Measurements from ENCODE around the gene CALHM4. TPM values are rescaled to one million over a fixed set of nuclear protein-coding genes. Genes with fewer than 3 reads are reported as not detected.
"Not testable (repeated sequence)": the region's sequence is repeated elsewhere in the genome, so short reads cannot be mapped to it uniquely, and the experiment has no call there.

Gene CALHM4
- total and polyA plus RNA-seq, 2 experiments from 2014 or later: not detected

- not testable (repeated sequence) for DNase-seq (ENCODE audit: low spot score); H3K79me2 ChIP-seq (replicated peaks; ENCODE audit: insufficient read depth); H3K27ac ChIP-seq (ENCODE audit: low read depth); H3K4me1 Mint-ChIP-seq; H3K9me2 ChIP-seq (ENCODE audit: insufficient read depth); H3K4me1 ChIP-seq (ENCODE audit: insufficient read depth); H3K27me3 Mint-ChIP-seq (ENCODE audit: insufficient read depth, low read depth, poor library complexity); H2AFZ ChIP-seq; ATAC-seq; H3K36me3 ChIP-seq (ENCODE audit: insufficient read depth); H3F3A ChIP-seq (replicated peaks; ENCODE audit: low read depth); H3K4me3 ChIP-seq; H4K20me1 ChIP-seq (replicated peaks; ENCODE audit: insufficient read depth); H3K27me3 ChIP-seq (ENCODE audit: insufficient read depth); H3K4me2 ChIP-seq; H3K4me3 Mint-ChIP-seq; H3K27ac Mint-ChIP-seq
- Mint-ChIP-seq H3K9me3 (peaks cover 13% of the 10 kb centered on the region; the same call in 2 of the 3 replicates), H3K36me3 (ENCODE audit: low read depth) (peaks cover 18% of the 10 kb centered on the region)
Measured at GRCh38 chr6:116603916-116604315, 50.4 kb downstream of the CALHM4 start.

- H3K4me1 ChIP-seq (ENCODE audit: insufficient read depth); H3K4me3 Mint-ChIP-seq; H3K4me1 Mint-ChIP-seq; H3F3A ChIP-seq (replicated peaks; ENCODE audit: low read depth); H3K79me2 ChIP-seq (replicated peaks; ENCODE audit: insufficient read depth); H3K27me3 Mint-ChIP-seq (ENCODE audit: insufficient read depth, low read depth, poor library complexity); ATAC-seq; H3K4me2 ChIP-seq; H3K27ac ChIP-seq (ENCODE audit: low read depth); H3K36me3 ChIP-seq (ENCODE audit: insufficient read depth); H3K27me3 ChIP-seq (ENCODE audit: insufficient read depth); H4K20me1 ChIP-seq (replicated peaks; ENCODE audit: insufficient read depth); DNase-seq (ENCODE audit: low spot score); H3K27ac Mint-ChIP-seq; H3K4me3 ChIP-seq; H2AFZ ChIP-seq; H3K9me2 ChIP-seq (ENCODE audit: insufficient read depth): not testable (repeated sequence)
- Mint-ChIP-seq H3K36me3 (ENCODE audit: low read depth) (peaks cover 18% of the 10 kb centered on the region), H3K9me3 (peaks cover 13% of the 10 kb centered on the region)
Measured at GRCh38 chr6:116604868-116605267, 51.3 kb downstream of the CALHM4 start.

GRCh38 chr6:116605935-116606334 is 52.4 kb downstream of the CALHM4 start:
- Histone ChIP-seq H3K4me3 (no peak overlapping the region), H3K4me1 (ENCODE audit: insufficient read depth) (0 out of 2 replicates have a peak, but pooled peaks cover 3% of the 10 kb centered on the region), H3K79me2 (replicated peaks; ENCODE audit: insufficient read depth) (no peaks in the 10 kb centered on the region), H2AFZ (no peak overlapping the region), H4K20me1 (replicated peaks; ENCODE audit: insufficient read depth) (no peaks in the 10 kb centered on the region), H3K27me3 (ENCODE audit: insufficient read depth) (no peaks in the 10 kb centered on the region), H3K9me2 (ENCODE audit: insufficient read depth) (no peaks in the 10 kb centered on the region), H3K27ac (ENCODE audit: low read depth) (no peak overlapping the region), H3F3A (replicated peaks; ENCODE audit: low read depth) (no peaks in the 10 kb centered on the region), H3K4me2 (no peak overlapping the region), H3K36me3 (ENCODE audit: insufficient read depth) (no peaks in the 10 kb centered on the region)
- H3K4me3 Mint-ChIP-seq: no peak overlapping the region
- H3K36me3 Mint-ChIP-seq (ENCODE audit: low read depth): peaks cover 18% of the 10 kb centered on the region
- H3K4me1 Mint-ChIP-seq: peaks cover 2% of the 10 kb centered on the region
- no peak for ATAC-seq
- no peak overlapping the region for H3K27ac Mint-ChIP-seq
- DNase-seq (ENCODE audit: low spot score): no peak
- peaks cover 3% of the 10 kb centered on the region for H3K27me3 Mint-ChIP-seq (ENCODE audit: insufficient read depth, low read depth, poor library complexity)
- peaks cover 13% of the 10 kb centered on the region for H3K9me3 Mint-ChIP-seq
- TF ChIP-seq CREB1 (CRISPR knock-in tag; IDR thresholded peaks at IDR 0.05; ENCODE audit: low read depth) (no peak), EZH2phosphoT487 (IDR thresholded peaks at IDR 0.05; ENCODE audit: unreplicated experiment) (no peak), ETS1 (IDR thresholded peaks at IDR 0.05) (no peak), REST (IDR thresholded peaks at IDR 0.05; ENCODE audit: unreplicated experiment) (no peak), POLR2AphosphoS5 (IDR thresholded peaks at IDR 0.05; ENCODE audit: low read depth) (no peak), ZNF331 (CRISPR knock-in tag; IDR thresholded peaks at IDR 0.05; ENCODE audit: low read depth) (no peak), ZNF114 (CRISPR knock-in tag; IDR thresholded peaks at IDR 0.05) (no peak), EZH2 (IDR thresholded peaks at IDR 0.05; ENCODE audit: low read depth, unreplicated experiment) (no peak)

All from GM23338 (cell line).